ENCODE data around the gene PGBD5.

DNA sequence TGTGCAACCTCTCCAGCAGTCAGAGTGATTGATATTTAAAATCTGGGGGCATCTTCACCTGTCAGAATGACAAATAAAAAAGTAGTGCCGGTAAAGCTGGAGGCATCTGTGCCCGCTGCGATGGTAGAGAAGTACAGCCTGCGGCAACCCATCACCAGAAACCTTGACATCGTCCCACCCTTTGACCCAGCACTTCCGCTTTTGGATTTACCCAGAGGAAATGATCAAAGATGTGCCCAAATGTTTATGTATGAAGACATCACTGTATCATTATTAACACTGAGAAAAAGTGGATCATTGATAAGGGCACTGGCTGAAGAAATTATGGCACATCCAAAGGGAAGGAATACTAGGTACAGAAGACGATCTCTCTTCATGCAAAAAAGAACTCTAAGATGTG is 96.0 kb downstream of the PGBD5 start:
- TF ChIP-seq, protein P1, sequence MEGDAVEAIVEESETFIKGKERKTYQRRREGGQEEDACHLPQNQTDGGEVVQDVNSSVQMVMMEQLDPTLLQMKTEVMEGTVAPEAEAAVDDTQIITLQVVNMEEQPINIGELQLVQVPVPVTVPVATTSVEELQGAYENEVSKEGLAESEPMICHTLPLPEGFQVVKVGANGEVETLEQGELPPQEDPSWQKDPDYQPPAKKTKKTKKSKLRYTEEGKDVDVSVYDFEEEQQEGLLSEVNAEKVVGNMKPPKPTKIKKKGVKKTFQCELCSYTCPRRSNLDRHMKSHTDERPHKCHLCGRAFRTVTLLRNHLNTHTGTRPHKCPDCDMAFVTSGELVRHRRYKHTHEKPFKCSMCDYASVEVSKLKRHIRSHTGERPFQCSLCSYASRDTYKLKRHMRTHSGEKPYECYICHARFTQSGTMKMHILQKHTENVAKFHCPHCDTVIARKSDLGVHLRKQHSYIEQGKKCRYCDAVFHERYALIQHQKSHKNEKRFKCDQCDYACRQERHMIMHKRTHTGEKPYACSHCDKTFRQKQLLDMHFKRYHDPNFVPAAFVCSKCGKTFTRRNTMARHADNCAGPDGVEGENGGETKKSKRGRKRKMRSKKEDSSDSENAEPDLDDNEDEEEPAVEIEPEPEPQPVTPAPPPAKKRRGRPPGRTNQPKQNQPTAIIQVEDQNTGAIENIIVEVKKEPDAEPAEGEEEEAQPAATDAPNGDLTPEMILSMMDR (IDR thresholded peaks at IDR 0.05; ENCODE audit: poor library complexity), result no peak
- TF ChIP-seq EZH2 (IDR thresholded peaks at IDR 0.05; ENCODE audit: borderline replicate concordance), result no peak
